ENCODE results near the gene CITED4. TPM values are rescaled to one million over a fixed set of nuclear protein-coding genes. Genes with fewer than 3 reads are reported as not detected.

Gene CITED4
- total RNA-seq, 1 experiment from 2014 or later = 7.8 TPM

DNA sequence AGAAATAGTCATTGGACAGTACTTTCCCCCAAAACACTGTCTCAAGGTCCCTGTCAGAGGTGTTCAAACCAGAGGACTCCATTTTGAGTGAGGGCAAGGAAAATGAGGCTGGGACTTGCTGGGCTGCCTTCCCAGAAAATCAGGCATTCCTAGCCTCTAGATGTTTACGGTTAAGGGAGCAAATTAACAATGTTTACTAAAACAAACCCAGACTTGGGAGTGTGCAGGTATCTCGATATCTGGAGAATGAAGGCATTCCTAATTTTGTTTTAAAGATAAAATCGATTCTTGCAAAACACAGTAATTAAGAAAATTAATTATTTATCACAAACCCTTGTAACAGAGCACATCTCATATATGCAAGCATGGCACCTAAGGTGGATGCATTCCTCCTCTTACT is 48.9 kb upstream of the CITED4 start:
- Histone ChIP-seq H3K27ac (ENCODE audit: low read depth, low read length) (no peak overlapping the region), H3K9ac (ENCODE audit: low read length) (no peak overlapping the region), H3K4me2 (ENCODE audit: low read length) (no peak overlapping the region), H3K4me3 (replicated peaks in 1 of 2; ENCODE audit: low read depth in 1 of 2, low read length in 2 of 2) (no peak overlapping the region), H4K20me1 (ENCODE audit: insufficient read depth) (no peaks in the 10 kb centered on the region), H3K9me2 (ENCODE audit: insufficient read depth) (no peaks in the 10 kb centered on the region), H2AFZ (ENCODE audit: low read depth, low read length, poor library complexity, severe bottlenecking) (peak overlapping the region; percentile 88), H3K4me1 (ENCODE audit: control insufficient read depth in 1 of 2, insufficient read depth in 2 of 2, low read length in 2 of 2) (peaks cover 0 to 15% of the 10 kb centered on the region in 2 experiments; a peak in 3 of 4 replicates), H3K36me3 (ENCODE audit: control insufficient read depth in 1 of 2, insufficient read depth in 2 of 2, low read length in 2 of 2) (no peaks in the 10 kb centered on the region), H3K79me2 (ENCODE audit: insufficient read depth, low read length) (no peaks in the 10 kb centered on the region), H3K9me3 (ENCODE audit: control insufficient read depth in 1 of 2, insufficient read depth in 1 of 2, low read depth in 1 of 2, low read length in 2 of 2) (no peaks in the 10 kb centered on the region), H3K27me3 (ENCODE audit: insufficient read depth, low read length) (no peaks in the 10 kb centered on the region)
- CTCF ChIA-PET = no interaction called here
- POLR2A ChIA-PET = no interaction called here
- DNase-seq (ENCODE audit: low read depth, low spot score) (no peak), ATAC-seq (no peak)
- intact Hi-C loops (cut with micrococcal nuclease) = no loop called here
- RAD21 ChIA-PET (ENCODE audit: low non-redundant PET in 1 of 2, low total read pairs in 2 of 2, uncharacterized antibody in 2 of 2, unreplicated experiment in 2 of 2) = no interaction called here
- TF ChIP-seq JUND (IDR thresholded peaks at IDR 0.05) = no peak
- TF ChIP-seq SP1 (IDR thresholded peaks at IDR 0.05; ENCODE audit: low read depth) = no peak
- no peak for TF ChIP-seq EZH2 (IDR thresholded peaks at IDR 0.05)
- TF ChIP-seq, protein P1, sequence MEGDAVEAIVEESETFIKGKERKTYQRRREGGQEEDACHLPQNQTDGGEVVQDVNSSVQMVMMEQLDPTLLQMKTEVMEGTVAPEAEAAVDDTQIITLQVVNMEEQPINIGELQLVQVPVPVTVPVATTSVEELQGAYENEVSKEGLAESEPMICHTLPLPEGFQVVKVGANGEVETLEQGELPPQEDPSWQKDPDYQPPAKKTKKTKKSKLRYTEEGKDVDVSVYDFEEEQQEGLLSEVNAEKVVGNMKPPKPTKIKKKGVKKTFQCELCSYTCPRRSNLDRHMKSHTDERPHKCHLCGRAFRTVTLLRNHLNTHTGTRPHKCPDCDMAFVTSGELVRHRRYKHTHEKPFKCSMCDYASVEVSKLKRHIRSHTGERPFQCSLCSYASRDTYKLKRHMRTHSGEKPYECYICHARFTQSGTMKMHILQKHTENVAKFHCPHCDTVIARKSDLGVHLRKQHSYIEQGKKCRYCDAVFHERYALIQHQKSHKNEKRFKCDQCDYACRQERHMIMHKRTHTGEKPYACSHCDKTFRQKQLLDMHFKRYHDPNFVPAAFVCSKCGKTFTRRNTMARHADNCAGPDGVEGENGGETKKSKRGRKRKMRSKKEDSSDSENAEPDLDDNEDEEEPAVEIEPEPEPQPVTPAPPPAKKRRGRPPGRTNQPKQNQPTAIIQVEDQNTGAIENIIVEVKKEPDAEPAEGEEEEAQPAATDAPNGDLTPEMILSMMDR (IDR thresholded peaks at IDR 0.05 in 2 of 3, conservative IDR thresholded peaks at IDR 0.05 in 1 of 3; ENCODE audit: borderline replicate concordance in 1 of 3, insufficient read depth in 1 of 3, low read depth in 2 of 3, low read length in 2 of 3) = no peak
- TF ChIP-seq, protein P2, sequence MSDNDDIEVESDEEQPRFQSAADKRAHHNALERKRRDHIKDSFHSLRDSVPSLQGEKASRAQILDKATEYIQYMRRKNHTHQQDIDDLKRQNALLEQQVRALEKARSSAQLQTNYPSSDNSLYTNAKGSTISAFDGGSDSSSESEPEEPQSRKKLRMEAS (IDR thresholded peaks at IDR 0.05) = no peak
- no peak for TF ChIP-seq REST (IDR thresholded peaks at IDR 0.05; ENCODE audit: low read depth)
- TF ChIP-seq ZBTB33 (IDR thresholded peaks at IDR 0.05; ENCODE audit: extremely low read depth, insufficient replicate concordance, low read length) = no peak
- no peak for TF ChIP-seq ELF1 (IDR thresholded peaks at IDR 0.05; ENCODE audit: borderline replicate concordance, low read depth)
- TF ChIP-seq RAD21 (IDR thresholded peaks at IDR 0.05; ENCODE audit: low read depth) = no peak
- TF ChIP-seq TCF7L2 (IDR thresholded peaks at IDR 0.05; ENCODE audit: borderline replicate concordance, extremely low read depth, insufficient read depth, insufficient read length) = no peak
- TF ChIP-seq, protein P3, sequence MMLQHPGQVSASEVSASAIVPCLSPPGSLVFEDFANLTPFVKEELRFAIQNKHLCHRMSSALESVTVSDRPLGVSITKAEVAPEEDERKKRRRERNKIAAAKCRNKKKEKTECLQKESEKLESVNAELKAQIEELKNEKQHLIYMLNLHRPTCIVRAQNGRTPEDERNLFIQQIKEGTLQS (IDR thresholded peaks at IDR 0.05) = no peak
- no peak for TF ChIP-seq FOSL1 (IDR thresholded peaks at IDR 0.05; ENCODE audit: low read depth)
- TF ChIP-seq SIN3A (IDR thresholded peaks at IDR 0.05; ENCODE audit: low read depth) = no peak
- no peak for TF ChIP-seq EZH2phosphoT487 (IDR thresholded peaks at IDR 0.05; ENCODE audit: borderline replicate concordance)
- no peak for TF ChIP-seq ZNF274 (IDR thresholded peaks at IDR 0.05; ENCODE audit: low read depth, low read length)
- no peak for TF ChIP-seq CBX3 (IDR thresholded peaks at IDR 0.05; ENCODE audit: low read depth)
- TF ChIP-seq ZFX (IDR thresholded peaks at IDR 0.05) = no peak
- TF ChIP-seq YY1 (IDR thresholded peaks at IDR 0.05; ENCODE audit: extremely low read depth, insufficient replicate concordance, low read depth, low read length) = no peak
- no peak for TF ChIP-seq POLR2A (IDR thresholded peaks at IDR 0.05; ENCODE audit: borderline replicate concordance, extremely low read depth, insufficient read depth, insufficient read length)
- TF ChIP-seq CEBPB (IDR thresholded peaks at IDR 0.05; ENCODE audit: low read depth) = no peak
- BruUV-seq (replicated peaks) = no TSS peak

Measured in HCT116 (cell line).